ENCODE results near the gene NDEL1.

Gene NDEL1

DNA sequence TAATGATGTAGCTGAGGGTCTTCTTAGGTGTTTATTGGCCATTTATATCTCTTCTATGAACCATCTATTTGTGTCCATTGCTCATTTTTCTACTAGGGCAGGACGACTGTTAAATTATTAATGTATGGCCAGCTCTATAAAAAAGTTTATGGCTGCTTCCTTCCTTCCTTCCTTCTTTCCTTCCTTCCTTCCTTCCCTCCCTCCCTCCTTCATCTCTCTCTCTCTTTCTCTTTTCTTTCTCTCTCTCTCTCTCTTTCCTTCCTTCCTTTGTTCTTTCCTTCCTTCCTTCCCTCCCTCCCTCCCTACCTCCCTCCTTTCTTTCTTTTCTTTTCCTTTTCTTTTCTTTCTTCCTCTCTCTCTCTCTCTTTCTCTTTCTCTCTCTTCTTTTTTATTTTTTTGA, 17.2 kb upstream of the NDEL1 start:
- H3K27ac ChIP-seq (ENCODE audit: low read depth, low read length) = no peak overlapping the region
- no peak overlapping the region for H3K18ac ChIP-seq (ENCODE audit: low read length)
- no peak overlapping the region for H4K5ac ChIP-seq (ENCODE audit: low read length)
- no peak overlapping the region for H2BK5ac ChIP-seq (ENCODE audit: low read length)
- WGBS (ENCODE audit: extremely low coverage, insufficient coverage, low lambda C conversion rate) = no CpG with 5 or more reads among the region's 1 CpG
- H3K4me1 ChIP-seq (ENCODE audit: control insufficient read depth, low read depth, low read length) = no peaks in the 10 kb centered on the region
- H3K9ac ChIP-seq (ENCODE audit: low read length) = no peak overlapping the region
- no peak overlapping the region for H2BK15ac ChIP-seq (replicated peaks; ENCODE audit: low read depth)
- H3K79me2 ChIP-seq (ENCODE audit: control insufficient read depth, insufficient read depth, low read length) = no peaks in the 10 kb centered on the region
- no peak overlapping the region for H3K23ac ChIP-seq (ENCODE audit: low read length)
- no peak overlapping the region for H3K4ac ChIP-seq (ENCODE audit: low read depth, low read length)
- no peak overlapping the region for H3K4me2 ChIP-seq (ENCODE audit: low read length)
- H3K36me3 ChIP-seq (ENCODE audit: control insufficient read depth, insufficient read depth, low read length) = no peaks in the 10 kb centered on the region
- no peak overlapping the region for H3K4me3 ChIP-seq (ENCODE audit: low read length)
- no peak overlapping the region for H3K56ac ChIP-seq (ENCODE audit: low read length)
- no peak overlapping the region for H4K8ac ChIP-seq (ENCODE audit: low read depth, low read length)
- no peak overlapping the region for H2AK5ac ChIP-seq (ENCODE audit: low read length)
- DNase-seq = no peak
- no peaks in the 10 kb centered on the region for H3K27me3 ChIP-seq (ENCODE audit: insufficient read depth, low read length, poor library complexity)
- H2BK120ac ChIP-seq (ENCODE audit: low read depth, low read length) = no peak overlapping the region
- H3K79me1 ChIP-seq (ENCODE audit: low read length) = no peaks in the 10 kb centered on the region

DNA sequence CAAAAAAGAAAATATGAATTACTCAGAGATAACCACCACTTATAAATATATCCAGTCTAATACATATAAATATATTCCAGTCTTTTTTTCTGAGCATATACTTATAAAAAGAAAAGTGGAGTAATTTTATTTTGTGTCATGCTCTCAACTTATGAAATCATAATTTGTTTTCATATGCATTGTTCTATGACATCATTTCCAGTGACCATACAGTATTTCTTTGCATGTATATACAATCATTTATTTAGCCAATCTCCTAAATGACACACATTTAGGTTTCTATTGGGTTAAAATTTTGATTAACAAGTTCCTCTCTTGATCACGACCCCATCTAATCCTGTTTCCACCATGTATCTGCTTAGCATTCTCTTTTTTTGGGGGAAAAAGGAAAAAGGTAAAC, 16.4 kb upstream of the NDEL1 start:
- H2BK120ac ChIP-seq (ENCODE audit: low read depth, low read length) = no peak overlapping the region
- H4K5ac ChIP-seq (ENCODE audit: low read length) = no peak overlapping the region
- no peak overlapping the region for H2BK15ac ChIP-seq (replicated peaks; ENCODE audit: low read depth)
- DNase-seq = no peak
- H3K23ac ChIP-seq (ENCODE audit: low read length) = no peak overlapping the region
- no peak overlapping the region for H3K9ac ChIP-seq (ENCODE audit: low read length)
- H3K4ac ChIP-seq (ENCODE audit: low read depth, low read length) = no peak overlapping the region
- H3K27me3 ChIP-seq (ENCODE audit: insufficient read depth, low read length, poor library complexity) = no peaks in the 10 kb centered on the region
- no peak overlapping the region for H3K18ac ChIP-seq (ENCODE audit: low read length)
- WGBS (ENCODE audit: extremely low coverage, insufficient coverage, low lambda C conversion rate) = no CpG with 5 or more reads among the region's 1 CpG
- H3K36me3 ChIP-seq (ENCODE audit: control insufficient read depth, insufficient read depth, low read length) = no peaks in the 10 kb centered on the region
- no peak overlapping the region for H3K27ac ChIP-seq (ENCODE audit: low read depth, low read length)
- H3K4me3 ChIP-seq (ENCODE audit: low read length) = no peak overlapping the region
- H3K56ac ChIP-seq (ENCODE audit: low read length) = no peak overlapping the region
- no peak overlapping the region for H3K4me2 ChIP-seq (ENCODE audit: low read length)
- no peak overlapping the region for H2BK5ac ChIP-seq (ENCODE audit: low read length)
- no peaks in the 10 kb centered on the region for H3K79me2 ChIP-seq (ENCODE audit: control insufficient read depth, insufficient read depth, low read length)
- H2AK5ac ChIP-seq (ENCODE audit: low read length) = no peak overlapping the region
- no peaks in the 10 kb centered on the region for H3K4me1 ChIP-seq (ENCODE audit: control insufficient read depth, low read depth, low read length)
- no peaks in the 10 kb centered on the region for H3K79me1 ChIP-seq (ENCODE audit: low read length)
- H4K8ac ChIP-seq (ENCODE audit: low read depth, low read length) = no peak overlapping the region

- no peaks in the 10 kb centered on the region for H3K4me1 ChIP-seq (ENCODE audit: control insufficient read depth, low read depth, low read length)
- H3K18ac ChIP-seq (ENCODE audit: low read length) = no peak overlapping the region
- H3K4me2 ChIP-seq (ENCODE audit: low read length) = no peak overlapping the region
- no peak overlapping the region for H3K9ac ChIP-seq (ENCODE audit: low read length)
- no peak overlapping the region for H2BK120ac ChIP-seq (ENCODE audit: low read depth, low read length)
- H3K56ac ChIP-seq (ENCODE audit: low read length) = no peak overlapping the region
- no peak overlapping the region for H2BK5ac ChIP-seq (ENCODE audit: low read length)
- no peak overlapping the region for H4K5ac ChIP-seq (ENCODE audit: low read length)
- no peaks in the 10 kb centered on the region for H3K36me3 ChIP-seq (ENCODE audit: control insufficient read depth, insufficient read depth, low read length)
- no peaks in the 10 kb centered on the region for H3K79me1 ChIP-seq (ENCODE audit: low read length)
- WGBS (ENCODE audit: extremely low coverage, insufficient coverage, low lambda C conversion rate) = no CpG with 5 or more reads among the region's 5 CpGs
- H3K27me3 ChIP-seq (ENCODE audit: insufficient read depth, low read length, poor library complexity) = no peaks in the 10 kb centered on the region
- no peak for DNase-seq
- H2AK5ac ChIP-seq (ENCODE audit: low read length) = no peak overlapping the region
- no peak overlapping the region for H3K27ac ChIP-seq (ENCODE audit: low read depth, low read length)
- no peak overlapping the region for H3K4ac ChIP-seq (ENCODE audit: low read depth, low read length)
- no peak overlapping the region for H3K23ac ChIP-seq (ENCODE audit: low read length)
- no peak overlapping the region for H2BK15ac ChIP-seq (replicated peaks; ENCODE audit: low read depth)
- no peaks in the 10 kb centered on the region for H3K79me2 ChIP-seq (ENCODE audit: control insufficient read depth, insufficient read depth, low read length)
- no peak overlapping the region for H3K4me3 ChIP-seq (ENCODE audit: low read length)
- H4K8ac ChIP-seq (ENCODE audit: low read depth, low read length) = no peak overlapping the region
Measured at GRCh38 chr17:8420041-8420934, 15.4 kb upstream of the NDEL1 start.

GRCh38 chr17:8421571-8421970, 14.1 kb upstream of the NDEL1 start:
- Histone ChIP-seq H3K23ac (ENCODE audit: low read length) (no peak overlapping the region), H3K4me3 (ENCODE audit: low read length) (no peak overlapping the region), H2BK120ac (ENCODE audit: low read depth, low read length) (no peak overlapping the region), H3K4me2 (ENCODE audit: low read length) (no peak overlapping the region), H3K9ac (ENCODE audit: low read length) (no peak overlapping the region), H4K5ac (ENCODE audit: low read length) (no peak overlapping the region), H3K27me3 (ENCODE audit: insufficient read depth, low read length, poor library complexity) (no peaks in the 10 kb centered on the region), H3K79me1 (ENCODE audit: low read length) (no peaks in the 10 kb centered on the region), H3K36me3 (ENCODE audit: control insufficient read depth, insufficient read depth, low read length) (no peaks in the 10 kb centered on the region), H3K27ac (ENCODE audit: low read depth, low read length) (no peak overlapping the region), H3K4ac (ENCODE audit: low read depth, low read length) (no peak overlapping the region), H2AK5ac (ENCODE audit: low read length) (no peak overlapping the region), H3K4me1 (ENCODE audit: control insufficient read depth, low read depth, low read length) (no peaks in the 10 kb centered on the region), H3K18ac (ENCODE audit: low read length) (no peak overlapping the region), H3K79me2 (ENCODE audit: control insufficient read depth, insufficient read depth, low read length) (no peaks in the 10 kb centered on the region), H3K56ac (ENCODE audit: low read length) (no peak overlapping the region), H2BK15ac (replicated peaks; ENCODE audit: low read depth) (no peak overlapping the region), H2BK5ac (ENCODE audit: low read length) (no peak overlapping the region), H4K8ac (ENCODE audit: low read depth, low read length) (no peak overlapping the region)
- DNase-seq = no peak
- WGBS (ENCODE audit: extremely low coverage, insufficient coverage, low lambda C conversion rate) = no CpG with 5 or more reads among the region's 3 CpGs

GRCh38 chr17:8426094-8426720, 9.5 kb upstream of the NDEL1 start:
- no peak overlapping the region for H3K27ac ChIP-seq (ENCODE audit: low read depth, low read length)
- no peak for DNase-seq
- no peak overlapping the region for H3K4me2 ChIP-seq (ENCODE audit: low read length)
- H3K79me1 ChIP-seq (ENCODE audit: low read length) = no peaks in the 10 kb centered on the region
- no peaks in the 10 kb centered on the region for H3K36me3 ChIP-seq (ENCODE audit: control insufficient read depth, insufficient read depth, low read length)
- H2AK5ac ChIP-seq (ENCODE audit: low read length) = no peak overlapping the region
- no peak overlapping the region for H2BK120ac ChIP-seq (ENCODE audit: low read depth, low read length)
- H3K23ac ChIP-seq (ENCODE audit: low read length) = no peak overlapping the region
- WGBS (ENCODE audit: extremely low coverage, insufficient coverage, low lambda C conversion rate) = no CpG with 5 or more reads among the region's 6 CpGs
- no peak overlapping the region for H3K9ac ChIP-seq (ENCODE audit: low read length)
- H4K8ac ChIP-seq (ENCODE audit: low read depth, low read length) = no peak overlapping the region
- no peak overlapping the region for H4K5ac ChIP-seq (ENCODE audit: low read length)
- H2BK15ac ChIP-seq (replicated peaks; ENCODE audit: low read depth) = no peak overlapping the region
- H3K18ac ChIP-seq (ENCODE audit: low read length) = no peak overlapping the region
- H3K56ac ChIP-seq (ENCODE audit: low read length) = no peak overlapping the region
- H3K4ac ChIP-seq (ENCODE audit: low read depth, low read length) = no peak overlapping the region
- H3K79me2 ChIP-seq (ENCODE audit: control insufficient read depth, insufficient read depth, low read length) = no peaks in the 10 kb centered on the region
- H3K4me3 ChIP-seq (ENCODE audit: low read length) = no peak overlapping the region
- no peak overlapping the region for H2BK5ac ChIP-seq (ENCODE audit: low read length)
- no peaks in the 10 kb centered on the region for H3K27me3 ChIP-seq (ENCODE audit: insufficient read depth, low read length, poor library complexity)
- no peaks in the 10 kb centered on the region for H3K4me1 ChIP-seq (ENCODE audit: control insufficient read depth, low read depth, low read length)
